ENCODE results near the gene PPARGC1A.
A peak's percentile ranks its signal among the peaks of the same experiment; 100 is the strongest.

The PPARGC1A gene

GRCh38 chr4:23838131-23838530 lies 51.7 kb downstream of the PPARGC1A start:
- DNase-seq (ENCODE audit: low read depth) = no peak

GRCh38 chr4:23837371-23837770 lies 52.5 kb downstream of the PPARGC1A start:
- DNase-seq (ENCODE audit: low read depth) = no peak

GRCh38 chr4:23835774-23836478 lies 53.9 kb downstream of the PPARGC1A start:
- no peak for DNase-seq (ENCODE audit: low read depth)

GRCh38 chr4:23828779-23829178 lies 61.1 kb downstream of the PPARGC1A start:
- no peak for DNase-seq (ENCODE audit: low read depth)

GRCh38 chr4:23828020-23828715 lies 61.7 kb downstream of the PPARGC1A start:
- DNase-seq (ENCODE audit: low read depth) = no peak

GRCh38 chr4:23822181-23822580 lies 67.7 kb downstream of the PPARGC1A start:
- no peak for DNase-seq (ENCODE audit: low read depth)

- no peak for DNase-seq (ENCODE audit: low read depth)
Measured at GRCh38 chr4:23819041-23819511, 70.8 kb downstream of the PPARGC1A start.

- DNase-seq (ENCODE audit: low read depth) = no peak
Measured at GRCh38 chr4:23818097-23818885, 71.6 kb downstream of the PPARGC1A start.

GRCh38 chr4:23814996-23815660 lies 74.7 kb downstream of the PPARGC1A start:
- DNase-seq (ENCODE audit: low read depth) = no peak

- DNase-seq (ENCODE audit: low read depth) = no peak
Measured at GRCh38 chr4:23814587-23814986, 75.3 kb downstream of the PPARGC1A start.

GRCh38 chr4:23811161-23811560 lies 78.7 kb downstream of the PPARGC1A start:
- no peak for DNase-seq (ENCODE audit: low read depth)

GRCh38 chr4:23805450-23805851 lies 84.4 kb downstream of the PPARGC1A start:
- DNase-seq (ENCODE audit: low read depth) = no peak

GRCh38 chr4:23789762-23790161 lies 100.1 kb downstream of the PPARGC1A start:
- DNase-seq (ENCODE audit: low read depth) = peak; percentile 9

GRCh38 chr4:23788460-23788859 lies 101.4 kb downstream of the PPARGC1A start:
- DNase-seq (ENCODE audit: low read depth) = no peak

GRCh38 chr4:23788027-23788426 lies 101.8 kb downstream of the PPARGC1A start:
- no peak for DNase-seq (ENCODE audit: low read depth)

- DNase-seq (ENCODE audit: low read depth) = no peak
Measured at GRCh38 chr4:23782778-23783437, 106.9 kb downstream of the PPARGC1A start.

- no peak for DNase-seq (ENCODE audit: low read depth)
Measured at GRCh38 chr4:23779839-23780238, 110.0 kb downstream of the PPARGC1A start.

- no peak for DNase-seq (ENCODE audit: low read depth)
Measured at GRCh38 chr4:23779422-23779821, 110.4 kb downstream of the PPARGC1A start.

- DNase-seq (ENCODE audit: low read depth) = no peak
Measured at GRCh38 chr4:23775694-23776093, 114.2 kb downstream of the PPARGC1A start.

GRCh38 chr4:23774909-23775308 lies 114.9 kb downstream of the PPARGC1A start:
- no peak for DNase-seq (ENCODE audit: low read depth)

GRCh38 chr4:23773884-23774636 lies 115.8 kb downstream of the PPARGC1A start:
- DNase-seq (ENCODE audit: low read depth) = no peak

All from HS-27A (cell line).